K562 (cell line): ENCODE measurements around the gene NACC1. TPM values are rescaled to one million over a fixed set of nuclear protein-coding genes. Genes with fewer than 3 reads are reported as not detected.
A peak's percentile ranks its signal among the peaks of the same experiment; 100 is the strongest.

Experiments used
- BCOR ChIP-seq: fragments of 450-650 bp; IDR thresholded peaks from 2 replicates; pipeline ENCODE4 v1.6.1; 2016
- EZH2 ChIP-seq: IDR thresholded peaks from 2 replicates; pipeline ENCODE4 v1.6.1; 2012; ENCODE audit warnings: low read depth, mild to moderate bottlenecking, inconsistent platforms, low read length, borderline replicate concordance
- FOXJ2 ChIP-seq: fragments of 200-800 bp; sonication (Bioruptor generic); IDR thresholded peaks from 2 replicates; pipeline ENCODE4 v1.6.1; 2016; ENCODE audit warnings: missing genetic modification characterization, missing compliant biosample characterization
- FOXP1 ChIP-seq: sonication (generic); formaldehyde crosslinking; IDR thresholded peaks from 2 replicates; pipeline ENCODE4 v1.8.0; 2022; ENCODE audit warnings: mild to moderate bottlenecking, missing genetic modification reagents
- HLTF ChIP-seq: fragments of 450-650 bp; IDR thresholded peaks from 2 replicates; pipeline ENCODE4 v1.6.1; 2016
- HMG20A ChIP-seq: fragments of 450-650 bp; formaldehyde crosslinking; conservative IDR thresholded peaks from 2 replicates; pipeline ENCODE4 v1.4.0; 2020; ENCODE audit warnings: mild to moderate bottlenecking, mixed read lengths
- KDM5B ChIP-seq: fragments of 200-600 bp; sonication (generic); IDR thresholded peaks from 2 replicates; pipeline ENCODE4 v1.6.1; 2012; ENCODE audit warnings: low read depth, mild to moderate bottlenecking, moderate library complexity, low read length, control low read depth, inconsistent platforms; ENCODE audit not compliant: insufficient replicate concordance
- L3MBTL2 ChIP-seq: fragments of 450-650 bp; IDR thresholded peaks from 2 replicates; pipeline ENCODE4 v1.6.1; 2016; ENCODE audit warnings: mild to moderate bottlenecking, moderate library complexity
- LARP7 ChIP-seq: fragments of 450-650 bp; IDR thresholded peaks from 2 replicates; pipeline ENCODE4 v1.6.1; 2016
- NR4A1 ChIP-seq, 2 experiments: fragments of 250-450 bp in 1 of 2; fragments of 450-650 bp in 1 of 2; sonication (Bioruptor Pico) in 1 of 2; IDR thresholded peaks; 2 replicates each; pipeline versions ENCODE4 v1.4.0 to v1.6.1; 2016 to 2020; ENCODE audit warnings: mild to moderate bottlenecking in 2 of 2, missing compliant biosample characterization in 1 of 2, missing genetic modification characterization in 1 of 2, moderate library complexity in 1 of 2
- NUFIP1 ChIP-seq: fragments of 450-650 bp; IDR thresholded peaks from 2 replicates; pipeline ENCODE4 v1.6.1; 2018; ENCODE audit not compliant: partially characterized antibody
- OTX1 ChIP-seq: fragments of 450-650 bp; formaldehyde crosslinking; IDR thresholded peaks from 2 replicates; pipeline ENCODE4 v1.4.0; 2022; ENCODE audit warnings: mild to moderate bottlenecking
- POLR2G ChIP-seq: fragments of 200-400 bp; formaldehyde crosslinking; IDR thresholded peaks from 2 replicates; pipeline ENCODE4 v1.6.1; 2017; ENCODE audit warnings: low read depth, mild to moderate bottlenecking, antibody characterized with exemption, low read length, moderate library complexity
- PURB ChIP-seq: sonication (generic); formaldehyde crosslinking; IDR thresholded peaks from 2 replicates; pipeline ENCODE4 v1.9.0; 2021; ENCODE audit warnings: low read depth, mild to moderate bottlenecking, missing genetic modification reagents
- RHOXF2B ChIP-seq: fragments of 250-450 bp; sonication (Bioruptor Pico); conservative IDR thresholded peaks from 2 replicates; pipeline ENCODE4 v1.5.1; 2021
- RUNX1 ChIP-seq: sonication (generic); IDR thresholded peaks from 2 replicates; pipeline ENCODE4 v1.6.1; 2016; ENCODE audit warnings: antibody characterized with exemption, low read depth
- SMC3 ChIP-seq: conservative IDR thresholded peaks from 2 replicates; pipeline ENCODE4 v1.6.1; 2011; ENCODE audit warnings: low read depth, low read length, improper control_type of control experiment; ENCODE audit not compliant: insufficient read depth
- SUPT5H ChIP-seq: fragments of 450-650 bp; IDR thresholded peaks from 2 replicates; pipeline ENCODE4 v1.6.1; 2016
- TAL1 ChIP-seq: fragments of 450-650 bp; IDR thresholded peaks from 2 replicates; pipeline ENCODE4 v1.6.1; 2016; ENCODE audit warnings: mild to moderate bottlenecking
- ZNF445 ChIP-seq: fragments of 250-450 bp; sonication (Bioruptor Pico); IDR thresholded peaks from 2 replicates; pipeline ENCODE4 v1.4.0; 2020; ENCODE audit warnings: low read depth, mild to moderate bottlenecking, moderate library complexity
- ZNF507 ChIP-seq: conservative IDR thresholded peaks from 2 replicates; pipeline ENCODE4 v1.6.1; 2017; ENCODE audit warnings: missing genetic modification characterization, missing compliant biosample characterization
- ZNF586 ChIP-seq: fragments of 450-650 bp; formaldehyde crosslinking; conservative IDR thresholded peaks from 2 replicates; pipeline ENCODE4 v1.4.0; 2020; ENCODE audit warnings: mild to moderate bottlenecking, moderate library complexity
- polyA plus RNA-seq, 8 experiments: library from polyadenylated mRNA; depleted of rRNA in 4 of 8; stranded (reverse) in 5 of 8; unstranded in 3 of 8; fragments of >200 nt; fragmentation: Nextera tagmentation in 2 of 8; fragmentation: Illumina TruSeq in 1 of 8; extraction: Ambion mirVana in 2 of 8; extraction: Trizol in 1 of 8; gene quantifications; 2 replicates each; pipeline versions ENCODE4 v1.2.1 to v1.2.3, GENCODE V29; 2011 to 2014; ENCODE audit warnings: inconsistent platforms in 1 of 8, missing spikeins in 1 of 8
- total RNA-seq, 7 experiments: library from RNA; depleted of rRNA in 6 of 7; stranded (reverse); fragments of >200 nt in 6 of 7; fragmentation: Illumina TruSeq in 2 of 7; extraction: Trizol in 2 of 7; gene quantifications; 2 replicates each; pipeline versions ENCODE4 v1.2.1 to v1.2.3, GENCODE V29; 2011 to 2021; ENCODE audit warnings: low replicate concordance in 1 of 7
- TF ChIP-seq, protein P1 (sequence below): fragments of 450-650 bp; formaldehyde crosslinking; IDR thresholded peaks from 2 replicates; pipeline ENCODE4 v1.4.0; 2020; ENCODE audit warnings: mild to moderate bottlenecking
- TF ChIP-seq, protein P2 (sequence below): sonication (generic); formaldehyde crosslinking; IDR thresholded peaks from 2 replicates; pipeline ENCODE4 v1.8.0; 2023; ENCODE audit warnings: mild to moderate bottlenecking, missing genetic modification reagents
- TF ChIP-seq, protein P3 (sequence below): fragments of 450-650 bp; conservative IDR thresholded peaks from 2 replicates; pipeline ENCODE4 v1.6.1; 2016; ENCODE audit warnings: missing genetic modification characterization, low read depth, mild to moderate bottlenecking, missing compliant biosample characterization, moderate library complexity

NACC1 gene
- total and polyA plus RNA-seq, 9 of the 15 experiments (the other 6 are each of a cell fraction or from before 2014, with no cell fraction given), result 0.04 to 96.6 (median 25.8) TPM

DNA sequence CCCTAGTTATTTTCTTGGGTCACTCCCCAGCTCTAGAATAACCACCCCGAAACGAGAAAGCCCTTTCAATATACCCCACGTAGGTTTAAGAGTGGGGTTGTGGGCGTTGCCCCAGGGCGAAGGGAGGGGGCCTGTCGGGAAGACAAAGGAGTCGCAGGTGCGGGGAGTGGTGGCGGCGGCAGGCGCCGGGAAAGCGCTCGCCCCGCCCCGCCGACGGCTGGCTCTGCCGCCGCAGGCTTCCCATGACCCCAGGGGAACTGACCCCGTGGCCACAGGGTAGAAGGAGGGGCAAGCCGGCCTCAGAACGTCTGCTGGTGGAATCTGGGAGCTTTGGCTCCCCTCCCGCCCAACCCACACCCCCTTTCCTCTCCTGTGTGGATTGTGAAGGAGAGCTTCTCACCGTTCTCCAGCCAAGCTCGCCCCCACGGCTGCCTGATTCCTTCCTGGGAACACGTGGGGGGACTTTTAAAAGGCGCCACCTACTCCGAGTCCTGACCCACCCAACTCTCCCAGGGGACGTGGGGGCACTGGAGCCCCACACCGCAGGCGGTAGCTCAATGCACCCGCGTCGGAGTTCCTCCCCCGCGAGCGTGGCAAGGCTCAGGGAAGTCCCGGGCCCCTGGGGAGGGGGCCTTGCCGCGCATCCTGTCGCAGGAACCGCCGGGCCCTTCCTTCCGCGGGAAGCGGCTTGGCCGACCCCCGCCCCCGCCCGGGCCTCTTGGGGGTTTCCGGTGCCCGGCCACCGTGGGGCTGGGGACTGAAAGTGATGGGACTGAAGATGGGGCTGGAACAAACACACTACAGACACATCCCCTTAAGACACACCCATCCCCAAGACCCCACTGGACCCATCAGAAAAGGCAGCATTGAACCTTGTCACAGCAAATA, 37.7 kb downstream of the NACC1 start (continued):
- TF ChIP-seq, protein P1, sequence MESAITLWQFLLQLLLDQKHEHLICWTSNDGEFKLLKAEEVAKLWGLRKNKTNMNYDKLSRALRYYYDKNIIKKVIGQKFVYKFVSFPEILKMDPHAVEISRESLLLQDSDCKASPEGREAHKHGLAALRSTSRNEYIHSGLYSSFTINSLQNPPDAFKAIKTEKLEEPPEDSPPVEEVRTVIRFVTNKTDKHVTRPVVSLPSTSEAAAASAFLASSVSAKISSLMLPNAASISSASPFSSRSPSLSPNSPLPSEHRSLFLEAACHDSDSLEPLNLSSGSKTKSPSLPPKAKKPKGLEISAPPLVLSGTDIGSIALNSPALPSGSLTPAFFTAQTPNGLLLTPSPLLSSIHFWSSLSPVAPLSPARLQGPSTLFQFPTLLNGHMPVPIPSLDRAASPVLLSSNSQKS, result no peak
- TF ChIP-seq NUFIP1 (no peak), NR4A1 (CRISPR knock-in tag; IDR thresholded peaks at IDR 0.05) (no peak), NR4A1 (tag; IDR thresholded peaks at IDR 0.05) (0 out of 2 replicates have a peak, but pooled peaks have one; percentile 59), ZNF445 (CRISPR knock-in tag) (peak; percentile 7; the same call in 1 of the 2 replicates), KDM5B (no peak), HLTF (no peak), RHOXF2B (CRISPR knock-in tag) (no peak), ZNF507 (tag) (no peak), L3MBTL2 (no peak), HMG20A (CRISPR knock-in tag) (no peak), BCOR (no peak; the same call in 1 of the 2 replicates), PURB (CRISPR knock-in tag) (no peak), TAL1 (no peak), RUNX1 (no peak), FOXJ2 (no peak), ZNF586 (CRISPR knock-in tag) (no peak), OTX1 (CRISPR knock-in tag) (no peak), EZH2 (no peak), SMC3 (no peak), LARP7 (no peak), FOXP1 (CRISPR knock-in tag) (0 out of 2 replicates have a peak, but pooled peaks have one; percentile 42), POLR2G (peak; percentile 94), SUPT5H (peak; percentile 83)
- TF ChIP-seq, protein P2, sequence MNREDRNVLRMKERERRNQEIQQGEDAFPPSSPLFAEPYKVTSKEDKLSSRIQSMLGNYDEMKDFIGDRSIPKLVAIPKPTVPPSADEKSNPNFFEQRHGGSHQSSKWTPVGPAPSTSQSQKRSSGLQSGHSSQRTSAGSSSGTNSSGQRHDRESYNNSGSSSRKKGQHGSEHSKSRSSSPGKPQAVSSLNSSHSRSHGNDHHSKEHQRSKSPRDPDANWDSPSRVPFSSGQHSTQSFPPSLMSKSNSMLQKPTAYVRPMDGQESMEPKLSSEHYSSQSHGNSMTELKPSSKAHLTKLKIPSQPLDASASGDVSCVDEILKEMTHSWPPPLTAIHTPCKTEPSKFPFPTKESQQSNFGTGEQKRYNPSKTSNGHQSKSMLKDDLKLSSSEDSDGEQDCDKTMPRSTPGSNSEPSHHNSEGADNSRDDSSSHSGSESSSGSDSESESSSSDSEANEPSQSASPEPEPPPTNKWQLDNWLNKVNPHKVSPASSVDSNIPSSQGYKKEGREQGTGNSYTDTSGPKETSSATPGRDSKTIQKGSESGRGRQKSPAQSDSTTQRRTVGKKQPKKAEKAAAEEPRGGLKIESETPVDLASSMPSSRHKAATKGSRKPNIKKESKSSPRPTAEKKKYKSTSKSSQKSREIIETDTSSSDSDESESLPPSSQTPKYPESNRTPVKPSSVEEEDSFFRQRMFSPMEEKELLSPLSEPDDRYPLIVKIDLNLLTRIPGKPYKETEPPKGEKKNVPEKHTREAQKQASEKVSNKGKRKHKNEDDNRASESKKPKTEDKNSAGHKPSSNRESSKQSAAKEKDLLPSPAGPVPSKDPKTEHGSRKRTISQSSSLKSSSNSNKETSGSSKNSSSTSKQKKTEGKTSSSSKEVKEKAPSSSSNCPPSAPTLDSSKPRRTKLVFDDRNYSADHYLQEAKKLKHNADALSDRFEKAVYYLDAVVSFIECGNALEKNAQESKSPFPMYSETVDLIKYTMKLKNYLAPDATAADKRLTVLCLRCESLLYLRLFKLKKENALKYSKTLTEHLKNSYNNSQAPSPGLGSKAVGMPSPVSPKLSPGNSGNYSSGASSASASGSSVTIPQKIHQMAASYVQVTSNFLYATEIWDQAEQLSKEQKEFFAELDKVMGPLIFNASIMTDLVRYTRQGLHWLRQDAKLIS (CRISPR knock-in tag), result no peak; the same call in 1 of the 2 replicates
- TF ChIP-seq, protein P3, sequence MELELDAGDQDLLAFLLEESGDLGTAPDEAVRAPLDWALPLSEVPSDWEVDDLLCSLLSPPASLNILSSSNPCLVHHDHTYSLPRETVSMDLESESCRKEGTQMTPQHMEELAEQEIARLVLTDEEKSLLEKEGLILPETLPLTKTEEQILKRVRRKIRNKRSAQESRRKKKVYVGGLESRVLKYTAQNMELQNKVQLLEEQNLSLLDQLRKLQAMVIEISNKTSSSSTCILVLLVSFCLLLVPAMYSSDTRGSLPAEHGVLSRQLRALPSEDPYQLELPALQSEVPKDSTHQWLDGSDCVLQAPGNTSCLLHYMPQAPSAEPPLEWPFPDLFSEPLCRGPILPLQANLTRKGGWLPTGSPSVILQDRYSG (tag), result no peak
